Amniotic stem cell (primary cell): ENCODE results near the gene SCG5.

Experiments used
- DNase-seq: peaks from one replicate; lab custom pipeline; 2025; lab: John Stamatoyannopoulos, UW

The SCG5 gene

GRCh38 chr15:32723171-32723948 is 81.8 kb downstream of the SCG5 start:
- DNase-seq: no peak

- no peak for DNase-seq
Observed at GRCh38 chr15:32729700-32730395, 88.3 kb downstream of the SCG5 start.

DNA sequence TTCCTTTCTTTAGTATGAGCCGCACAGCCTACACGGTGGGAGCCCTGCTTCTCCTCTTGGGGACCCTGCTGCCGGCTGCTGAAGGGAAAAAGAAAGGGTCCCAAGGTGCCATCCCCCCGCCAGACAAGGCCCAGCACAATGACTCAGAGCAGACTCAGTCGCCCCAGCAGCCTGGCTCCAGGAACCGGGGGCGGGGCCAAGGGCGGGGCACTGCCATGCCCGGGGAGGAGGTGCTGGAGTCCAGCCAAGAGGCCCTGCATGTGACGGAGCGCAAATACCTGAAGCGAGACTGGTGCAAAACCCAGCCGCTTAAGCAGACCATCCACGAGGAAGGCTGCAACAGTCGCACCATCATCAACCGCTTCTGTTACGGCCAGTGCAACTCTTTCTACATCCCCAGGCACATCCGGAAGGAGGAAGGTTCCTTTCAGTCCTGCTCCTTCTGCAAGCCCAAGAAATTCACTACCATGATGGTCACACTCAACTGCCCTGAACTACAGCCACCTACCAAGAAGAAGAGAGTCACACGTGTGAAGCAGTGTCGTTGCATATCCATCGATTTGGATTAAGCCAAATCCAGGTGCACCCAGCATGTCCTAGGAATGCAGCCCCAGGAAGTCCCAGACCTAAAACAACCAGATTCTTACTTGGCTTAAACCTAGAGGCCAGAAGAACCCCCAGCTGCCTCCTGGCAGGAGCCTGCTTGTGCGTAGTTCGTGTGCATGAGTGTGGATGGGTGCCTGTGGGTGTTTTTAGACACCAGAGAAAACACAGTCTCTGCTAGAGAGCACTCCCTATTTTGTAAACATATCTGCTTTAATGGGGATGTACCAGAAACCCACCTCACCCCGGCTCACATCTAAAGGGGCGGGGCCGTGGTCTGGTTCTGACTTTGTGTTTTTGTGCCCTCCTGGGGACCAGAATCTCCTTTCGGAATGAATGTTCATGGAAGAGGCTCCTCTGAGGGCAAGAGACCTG is 89.5 kb downstream of the SCG5 start:
- no peak for DNase-seq

DNA sequence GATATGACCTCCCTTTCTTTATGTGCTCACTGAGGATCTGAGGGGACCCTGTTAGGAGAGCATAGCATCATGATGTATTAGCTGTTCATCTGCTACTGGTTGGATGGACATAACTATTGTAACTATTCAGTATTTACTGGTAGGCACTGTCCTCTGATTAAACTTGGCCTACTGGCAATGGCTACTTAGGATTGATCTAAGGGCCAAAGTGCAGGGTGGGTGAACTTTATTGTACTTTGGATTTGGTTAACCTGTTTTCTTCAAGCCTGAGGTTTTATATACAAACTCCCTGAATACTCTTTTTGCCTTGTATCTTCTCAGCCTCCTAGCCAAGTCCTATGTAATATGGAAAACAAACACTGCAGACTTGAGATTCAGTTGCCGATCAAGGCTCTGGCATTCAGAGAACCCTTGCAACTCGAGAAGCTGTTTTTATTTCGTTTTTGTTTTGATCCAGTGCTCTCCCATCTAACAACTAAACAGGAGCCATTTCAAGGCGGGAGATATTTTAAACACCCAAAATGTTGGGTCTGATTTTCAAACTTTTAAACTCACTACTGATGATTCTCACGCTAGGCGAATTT is 91.2 kb downstream of the SCG5 start:
- DNase-seq: no peak

DNA sequence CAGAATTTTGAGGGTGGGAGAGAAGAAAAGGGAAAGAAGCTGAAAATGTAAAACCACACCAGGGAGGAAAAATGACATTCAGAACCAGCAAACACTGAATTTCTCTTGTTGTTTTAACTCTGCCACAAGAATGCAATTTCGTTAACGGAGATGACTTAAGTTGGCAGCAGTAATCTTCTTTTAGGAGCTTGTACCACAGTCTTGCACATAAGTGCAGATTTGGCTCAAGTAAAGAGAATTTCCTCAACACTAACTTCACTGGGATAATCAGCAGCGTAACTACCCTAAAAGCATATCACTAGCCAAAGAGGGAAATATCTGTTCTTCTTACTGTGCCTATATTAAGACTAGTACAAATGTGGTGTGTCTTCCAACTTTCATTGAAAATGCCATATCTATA is 91.8 kb downstream of the SCG5 start:
- DNase-seq: no peak

GRCh38 chr15:32735989-32736700 is 94.6 kb downstream of the SCG5 start:
- DNase-seq: no peak

GRCh38 chr15:32736701-32737061 is 95.2 kb downstream of the SCG5 start:
- no peak for DNase-seq

DNA sequence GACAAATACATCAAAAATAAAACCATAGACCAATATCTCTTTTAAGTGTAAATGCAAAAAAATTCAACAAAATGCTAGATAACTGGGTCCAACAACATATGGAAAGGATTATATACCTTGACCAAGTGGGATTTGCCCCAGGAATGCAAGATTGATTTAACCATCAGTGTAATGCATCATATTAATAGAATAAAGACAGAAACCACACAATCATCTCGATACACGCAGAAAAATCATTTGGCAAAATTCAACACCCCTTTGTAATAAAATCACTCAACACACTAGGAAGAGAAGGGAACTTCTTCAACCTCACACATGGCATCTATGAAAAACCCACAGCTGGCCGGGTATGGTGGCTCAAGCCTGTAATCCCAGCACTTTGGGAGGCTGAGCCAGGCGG is 95.8 kb downstream of the SCG5 start:
- no peak for DNase-seq

GRCh38 chr15:32738666-32739065 is 97.2 kb downstream of the SCG5 start:
- DNase-seq: no peak

DNA sequence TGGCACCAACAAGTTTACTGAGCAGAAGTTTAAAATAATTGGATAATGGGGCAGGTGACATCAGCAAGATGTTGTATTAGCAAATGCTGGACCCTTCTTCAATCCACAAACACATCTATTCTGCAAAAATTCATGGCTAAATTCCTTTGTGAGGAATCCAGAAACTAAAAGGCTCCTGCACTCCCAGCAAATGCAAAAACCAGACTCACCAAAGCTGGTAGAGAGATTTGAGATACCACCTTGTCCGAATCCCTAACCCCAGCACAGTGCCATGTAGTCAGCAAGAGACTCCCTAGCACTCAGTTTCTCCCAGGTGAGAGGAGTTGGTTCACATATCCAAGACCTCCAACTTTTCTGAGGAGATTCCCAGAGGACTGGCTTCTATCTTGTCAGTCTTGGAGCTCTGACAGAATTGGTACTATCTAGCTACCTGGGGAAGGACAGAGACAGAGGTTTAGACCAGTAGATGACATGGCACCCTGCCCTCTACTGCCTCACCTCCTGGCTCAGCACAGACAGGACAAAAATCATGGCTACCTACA is 98.1 kb downstream of the SCG5 start:
- DNase-seq: no peak

DNA sequence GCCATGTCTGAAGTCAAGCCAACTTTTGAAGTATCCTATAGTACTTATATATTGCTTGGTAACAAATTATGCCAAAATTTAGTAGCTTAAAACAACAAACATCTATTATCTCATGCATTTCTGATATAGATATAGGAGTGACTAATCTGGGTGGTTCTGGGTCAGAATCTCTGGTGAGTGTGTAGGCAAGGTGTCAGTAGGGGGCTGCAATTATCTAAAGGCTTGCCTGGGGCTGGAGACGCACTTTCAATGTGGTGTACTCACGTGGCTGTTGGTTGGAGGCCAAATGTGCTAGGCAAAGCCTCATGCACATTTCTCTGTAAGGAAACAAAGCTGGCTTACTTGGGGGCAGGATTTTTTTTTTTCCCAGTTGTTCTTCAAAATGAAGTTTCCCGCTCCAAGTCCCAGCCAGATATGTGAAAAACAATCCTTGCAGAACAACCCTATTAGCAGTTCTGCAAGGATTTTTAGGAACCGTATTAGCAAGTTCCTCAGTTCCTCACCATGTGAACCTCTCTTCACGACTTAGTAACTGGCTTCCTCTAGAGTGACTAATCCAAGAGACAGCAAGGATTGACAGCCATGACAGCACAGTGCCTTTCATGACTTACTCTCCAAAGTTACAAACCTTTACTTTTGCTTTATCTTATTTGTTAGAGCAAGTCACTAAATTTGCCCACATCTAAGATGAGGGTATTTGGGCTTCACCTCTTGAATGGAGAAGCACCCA is 102.1 kb downstream of the SCG5 start:
- no peak for DNase-seq

GRCh38 chr15:32746116-32746857 is 104.8 kb downstream of the SCG5 start:
- DNase-seq: no peak
